Spinal cord (tissue), 10 donors: ENCODE measurements around the gene PRIMA1. TPM values are rescaled to one million over a fixed set of nuclear protein-coding genes. Genes with fewer than 3 reads are reported as not detected.

Experiments used
- DNase-seq, 6 donors: peaks; one replicate each; pipeline versions ENCODE4 v3.0.0 to v3.0.0-alpha.2; 2013 to 2015; ENCODE audit warnings: low spot score in 6 of 6, low read depth in 4 of 6
- H3K27ac ChIP-seq: one replicate; pipeline ENCODE4 v1.5.1; 2013; ENCODE audit warnings: low read depth, low read length, control low read depth
- H3K27me3 ChIP-seq: one replicate; pipeline ENCODE4 v1.6.1; 2013; ENCODE audit warnings: low read length; ENCODE audit not compliant: control insufficient read depth, insufficient read depth
- H3K36me3 ChIP-seq: one replicate; pipeline ENCODE4 v1.6.1; 2013; ENCODE audit warnings: low read length; ENCODE audit not compliant: control insufficient read depth, insufficient read depth
- H3K4me1 ChIP-seq: one replicate; pipeline ENCODE4 v1.6.1; 2013; ENCODE audit warnings: low read length; ENCODE audit not compliant: control insufficient read depth, insufficient read depth
- H3K4me3 ChIP-seq: one replicate; pipeline ENCODE4 v1.5.1; 2013; ENCODE audit warnings: low read depth, low read length, control low read depth
- H3K9me3 ChIP-seq: one replicate; pipeline ENCODE4 v1.6.1; 2013; ENCODE audit warnings: low read length; ENCODE audit not compliant: control insufficient read depth, insufficient read depth
- WGBS: methylation state at CpG from one replicate; pipeline ENCODE4 v1.1.5; 2013; ENCODE audit warnings: missing lambda C conversion rate; ENCODE audit not compliant: insufficient coverage; 5-methylcytosine and 5-hydroxymethylcytosine counted together
- polyA plus RNA-seq, 2 donors: library from polyadenylated mRNA; unstranded; fragments of 120-200 nt; gene quantifications; one replicate each; pipeline ENCODE4 v1.2.1, GENCODE V29; 2013; ENCODE audit not compliant: insufficient read length in 2 of 2
- total RNA-seq, 2 donors: library from RNA; depleted of rRNA in 1 of 2; stranded (reverse); fragments of 120-200 nt in 1 of 2; fragments of >200 nt in 1 of 2; gene quantifications; one replicate each; pipeline versions ENCODE4 v1.2.3 to v1.2.4, GENCODE V29; 2013 to 2014
- donor health status: healthy.

PRIMA1 gene
- total and polyA plus RNA-seq, 4 donors = 4.5 to 27.8 (median 12.0) TPM

- H3K27ac ChIP-seq = no peak overlapping the region
- H3K4me3 ChIP-seq = no peak overlapping the region
- no peaks in the 10 kb centered on the region for H3K27me3 ChIP-seq
- DNase-seq = peak in 1 of 6 donors; percentile 64
- H3K9me3 ChIP-seq = no peaks in the 10 kb centered on the region
- H3K36me3 ChIP-seq = peaks cover 3% of the 10 kb centered on the region
- no peaks in the 10 kb centered on the region for H3K4me1 ChIP-seq
- 70% methylated on average over 1 of the region's 6 CpGs for WGBS
Measured at GRCh38 chr14:93690146-93690545, 98.1 kb downstream of the PRIMA1 start.

- no peak overlapping the region for H3K4me3 ChIP-seq
- no peaks in the 10 kb centered on the region for H3K27me3 ChIP-seq
- DNase-seq = no peak
- H3K27ac ChIP-seq = no peak overlapping the region
- no peaks in the 10 kb centered on the region for H3K4me1 ChIP-seq
- H3K36me3 ChIP-seq = peaks cover 3% of the 10 kb centered on the region
- H3K9me3 ChIP-seq = no peaks in the 10 kb centered on the region
- WGBS = no CpG with 5 or more reads among the region's 4 CpGs
Measured at GRCh38 chr14:93688820-93689219, 99.5 kb downstream of the PRIMA1 start.

GRCh38 chr14:93688239-93688666 lies 100.0 kb downstream of the PRIMA1 start:
- WGBS = 34% methylated on average over 5 of the region's 5 CpGs
- Histone ChIP-seq H3K27me3 (no peaks in the 10 kb centered on the region), H3K9me3 (no peaks in the 10 kb centered on the region), H3K4me3 (no peak overlapping the region), H3K36me3 (peaks cover 3% of the 10 kb centered on the region), H3K4me1 (no peaks in the 10 kb centered on the region), H3K27ac (no peak overlapping the region)
- DNase-seq = no peak

GRCh38 chr14:93686268-93686667 lies 102.0 kb downstream of the PRIMA1 start:
- Histone ChIP-seq H3K4me3 (no peak overlapping the region), H3K4me1 (no peaks in the 10 kb centered on the region), H3K27ac (no peak overlapping the region), H3K36me3 (peaks cover 3% of the 10 kb centered on the region), H3K27me3 (no peaks in the 10 kb centered on the region), H3K9me3 (no peaks in the 10 kb centered on the region)
- WGBS = 58% methylated on average over 5 of the region's 5 CpGs
- peak in 1 of 6 donors; percentile 22 for DNase-seq

- H3K4me1 ChIP-seq = no peaks in the 10 kb centered on the region
- H3K36me3 ChIP-seq = no peaks in the 10 kb centered on the region
- H3K27ac ChIP-seq = no peak overlapping the region
- no peaks in the 10 kb centered on the region for H3K9me3 ChIP-seq
- H3K4me3 ChIP-seq = no peak overlapping the region
- no peak for DNase-seq
- H3K27me3 ChIP-seq = no peaks in the 10 kb centered on the region
- WGBS = 46% methylated on average over 9 of the region's 13 CpGs
Measured at GRCh38 chr14:93685121-93685895, 103.0 kb downstream of the PRIMA1 start.

- H3K4me3 ChIP-seq = no peak overlapping the region
- peak in 1 of 6 donors; percentile 72 for DNase-seq
- H3K4me1 ChIP-seq = no peaks in the 10 kb centered on the region
- WGBS = no CpG with 5 or more reads among the region's 5 CpGs
- H3K27ac ChIP-seq = no peak overlapping the region
- H3K9me3 ChIP-seq = no peaks in the 10 kb centered on the region
- H3K27me3 ChIP-seq = no peaks in the 10 kb centered on the region
- H3K36me3 ChIP-seq = no peaks in the 10 kb centered on the region
Measured at GRCh38 chr14:93683226-93683625, 105.1 kb downstream of the PRIMA1 start.

- H3K4me3 ChIP-seq = no peak overlapping the region
- H3K27me3 ChIP-seq = no peaks in the 10 kb centered on the region
- no peaks in the 10 kb centered on the region for H3K9me3 ChIP-seq
- H3K27ac ChIP-seq = no peak overlapping the region
- H3K36me3 ChIP-seq = no peaks in the 10 kb centered on the region
- DNase-seq = no peak
- H3K4me1 ChIP-seq = no peaks in the 10 kb centered on the region
- no CpG with 5 or more reads among the region's 2 CpGs for WGBS
Measured at GRCh38 chr14:93682459-93682858, 105.8 kb downstream of the PRIMA1 start.

GRCh38 chr14:93676416-93676958 lies 111.8 kb downstream of the PRIMA1 start:
- Histone ChIP-seq H3K4me1 (no peaks in the 10 kb centered on the region), H3K27me3 (no peaks in the 10 kb centered on the region), H3K36me3 (peaks cover 4% of the 10 kb centered on the region), H3K9me3 (no peaks in the 10 kb centered on the region), H3K4me3 (no peak overlapping the region), H3K27ac (no peak overlapping the region)
- DNase-seq = no peak
- WGBS = 65% methylated on average over 2 of the region's 2 CpGs

- Histone ChIP-seq H3K9me3 (no peaks in the 10 kb centered on the region), H3K4me1 (no peaks in the 10 kb centered on the region), H3K27ac (no peak overlapping the region), H3K4me3 (no peak overlapping the region), H3K36me3 (peaks cover 4% of the 10 kb centered on the region), H3K27me3 (no peaks in the 10 kb centered on the region)
- DNase-seq = no peak
Measured at GRCh38 chr14:93675651-93676050, 112.6 kb downstream of the PRIMA1 start.

GRCh38 chr14:93674343-93674742 lies 113.9 kb downstream of the PRIMA1 start:
- H3K27ac ChIP-seq = no peak overlapping the region
- no CpG with 5 or more reads among the region's 1 CpG for WGBS
- no peak for DNase-seq

More at GRCh38 chr14:93674343-93674742, 113.9 kb downstream of the PRIMA1 start:
- Histone ChIP-seq H3K4me3 (no peak overlapping the region), H3K27me3 (no peaks in the 10 kb centered on the region), H3K9me3 (no peaks in the 10 kb centered on the region), H3K36me3 (peaks cover 4% of the 10 kb centered on the region), H3K4me1 (no peaks in the 10 kb centered on the region)
